ENCODE measurements around the gene MDGA2.

The MDGA2 gene

GRCh38 chr14:46840944-46841720 lies 834.3 kb downstream of the MDGA2 start:
- no peak for DNase-seq

DNA sequence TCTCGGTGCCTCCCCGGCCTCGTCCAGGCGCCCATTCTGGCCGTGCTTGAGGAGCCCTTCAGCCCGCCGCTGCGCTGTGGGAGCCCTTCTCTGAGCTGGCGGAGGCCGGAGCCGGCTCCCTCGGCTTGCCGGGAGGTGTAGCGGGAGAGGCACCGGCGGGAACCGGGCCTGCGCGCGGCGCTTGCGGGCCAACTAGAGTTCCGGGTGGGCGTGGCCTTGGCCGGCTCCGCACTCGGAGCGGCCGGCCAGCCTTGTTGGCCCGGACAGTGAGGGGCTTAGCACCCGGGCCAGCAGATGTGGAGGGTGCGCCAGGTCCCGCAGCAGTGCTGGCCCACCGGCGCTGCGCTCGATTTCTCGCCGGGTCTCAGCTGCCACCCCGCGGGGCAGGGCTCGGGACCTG lies 855.1 kb downstream of the MDGA2 start:
- DNase-seq: no peak

DNA sequence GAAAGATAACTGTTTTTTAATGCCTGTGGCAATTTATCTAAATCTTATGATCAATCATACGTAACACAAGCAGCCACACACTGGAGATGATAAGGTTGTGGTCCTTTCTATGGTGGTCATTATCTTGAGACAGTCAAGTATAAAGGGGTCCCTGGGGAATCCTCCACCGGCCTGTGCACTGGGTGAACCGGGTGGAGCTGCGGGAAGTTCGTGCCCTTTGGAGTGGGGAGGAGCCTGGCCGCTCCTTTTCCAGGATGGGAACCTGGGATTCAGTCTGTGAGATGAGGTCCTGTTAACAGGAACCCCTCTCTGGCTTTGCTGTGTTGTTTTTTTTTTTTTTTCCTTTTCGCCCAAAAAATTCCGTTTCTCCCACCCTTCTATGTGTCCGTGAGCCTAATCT lies 856.3 kb downstream of the MDGA2 start:
- no peak for DNase-seq

DNA sequence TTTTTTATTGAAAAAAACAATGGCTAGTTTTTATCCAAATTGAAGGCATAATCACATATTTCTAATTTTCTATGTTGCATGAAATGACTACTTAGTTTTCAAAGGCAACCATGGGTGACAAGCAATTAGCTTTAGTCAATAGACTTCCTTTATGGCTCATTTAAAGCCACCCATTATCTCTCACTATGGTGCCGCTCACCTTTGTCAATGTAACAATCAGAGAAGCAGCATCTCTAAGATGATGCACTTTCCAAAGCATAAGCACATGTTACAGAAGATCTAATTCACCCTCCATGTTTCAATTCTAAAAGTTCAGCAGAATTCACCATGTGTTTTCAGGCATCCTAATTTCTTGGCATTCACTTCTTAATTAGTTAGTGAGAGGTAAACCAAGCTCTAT lies 857.3 kb downstream of the MDGA2 start:
- DNase-seq: no peak

- DNase-seq: no peak
Observed at GRCh38 chr14:46793144-46793543, 882.3 kb downstream of the MDGA2 start.

All from stimulated activated CD4-positive, alpha-beta T cell treated with anti-CD3 and anti-CD28 coated beads, Interleukin-4, amount 100 ng/mL, for 24 hours (primary cell).